ENCODE measurements around the gene ISL2. TPM values are rescaled to one million over a fixed set of nuclear protein-coding genes. Genes with fewer than 3 reads are reported as not detected.

ISL2 gene
- total and polyA plus RNA-seq, 2 of the 13 experiments (the other 11 are each of a cell fraction or from before 2014, with no cell fraction given), result 4.3 to 5.1 TPM

DNA sequence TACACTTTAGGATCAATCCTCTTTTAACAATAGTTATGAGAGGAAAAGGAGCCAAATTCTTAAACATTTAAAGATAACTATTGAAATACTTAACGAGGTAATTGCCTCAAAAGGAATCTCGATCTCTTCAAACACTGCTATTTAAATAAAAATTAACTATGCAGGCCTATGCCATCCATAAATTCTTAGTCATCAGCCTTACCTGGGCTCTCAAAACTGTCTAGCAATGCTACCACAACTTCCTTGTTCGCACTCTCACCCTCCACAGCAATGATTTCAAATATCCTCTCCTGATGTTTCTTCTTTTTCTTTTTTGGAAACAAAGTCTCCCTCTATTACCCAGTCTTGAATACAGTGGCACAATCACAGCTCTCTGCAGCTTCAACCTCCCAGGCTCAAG lies 37.6 kb upstream of the ISL2 start (continued):
- TF ChIP-seq, protein P1, sequence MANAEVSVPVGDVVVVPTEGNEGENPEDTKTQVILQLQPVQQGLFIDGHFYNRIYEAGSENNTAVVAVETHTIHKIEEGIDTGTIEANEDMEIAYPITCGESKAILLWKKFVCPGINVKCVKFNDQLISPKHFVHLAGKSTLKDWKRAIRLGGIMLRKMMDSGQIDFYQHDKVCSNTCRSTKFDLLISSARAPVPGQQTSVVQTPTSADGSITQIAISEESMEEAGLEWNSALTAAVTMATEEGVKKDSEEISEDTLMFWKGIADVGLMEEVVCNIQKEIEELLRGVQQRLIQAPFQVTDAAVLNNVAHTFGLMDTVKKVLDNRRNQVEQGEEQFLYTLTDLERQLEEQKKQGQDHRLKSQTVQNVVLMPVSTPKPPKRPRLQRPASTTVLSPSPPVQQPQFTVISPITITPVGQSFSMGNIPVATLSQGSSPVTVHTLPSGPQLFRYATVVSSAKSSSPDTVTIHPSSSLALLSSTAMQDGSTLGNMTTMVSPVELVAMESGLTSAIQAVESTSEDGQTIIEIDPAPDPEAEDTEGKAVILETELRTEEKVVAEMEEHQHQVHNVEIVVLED (CRISPR knock-in tag; IDR thresholded peaks at IDR 0.05; ENCODE audit: borderline replicate concordance), result no peak
- TF ChIP-seq SP140L (CRISPR knock-in tag; IDR thresholded peaks at IDR 0.05; ENCODE audit: borderline replicate concordance), result no peak
- TF ChIP-seq, protein P2, sequence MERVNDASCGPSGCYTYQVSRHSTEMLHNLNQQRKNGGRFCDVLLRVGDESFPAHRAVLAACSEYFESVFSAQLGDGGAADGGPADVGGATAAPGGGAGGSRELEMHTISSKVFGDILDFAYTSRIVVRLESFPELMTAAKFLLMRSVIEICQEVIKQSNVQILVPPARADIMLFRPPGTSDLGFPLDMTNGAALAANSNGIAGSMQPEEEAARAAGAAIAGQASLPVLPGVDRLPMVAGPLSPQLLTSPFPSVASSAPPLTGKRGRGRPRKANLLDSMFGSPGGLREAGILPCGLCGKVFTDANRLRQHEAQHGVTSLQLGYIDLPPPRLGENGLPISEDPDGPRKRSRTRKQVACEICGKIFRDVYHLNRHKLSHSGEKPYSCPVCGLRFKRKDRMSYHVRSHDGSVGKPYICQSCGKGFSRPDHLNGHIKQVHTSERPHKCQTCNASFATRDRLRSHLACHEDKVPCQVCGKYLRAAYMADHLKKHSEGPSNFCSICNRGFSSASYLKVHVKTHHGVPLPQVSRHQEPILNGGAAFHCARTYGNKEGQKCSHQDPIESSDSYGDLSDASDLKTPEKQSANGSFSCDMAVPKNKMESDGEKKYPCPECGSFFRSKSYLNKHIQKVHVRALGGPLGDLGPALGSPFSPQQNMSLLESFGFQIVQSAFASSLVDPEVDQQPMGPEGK (CRISPR knock-in tag; IDR thresholded peaks at IDR 0.05), result no peak

DNA sequence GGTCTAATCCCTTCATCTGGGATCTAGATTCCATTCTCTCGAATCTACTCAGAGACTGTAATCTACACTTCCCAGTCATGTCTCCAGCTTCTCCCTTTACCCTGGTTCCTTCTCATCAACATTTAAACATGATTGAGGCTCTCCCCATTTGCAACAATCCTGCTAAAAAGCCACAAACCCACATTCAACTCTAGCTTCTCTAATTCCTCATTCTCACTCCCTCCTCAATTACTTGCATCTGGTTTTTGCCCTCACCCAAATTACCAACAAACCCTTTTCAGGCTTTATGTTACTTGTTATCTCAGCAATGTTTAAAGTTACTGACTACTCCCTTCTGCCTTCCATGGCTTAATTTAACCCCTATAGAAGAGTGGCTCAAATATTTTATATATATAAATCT lies 36.8 kb upstream of the ISL2 start:
- Histone ChIP-seq H3K9ac (ENCODE audit: insufficient read depth, low read depth, low read length) (no peak overlapping the region), H3K4me1 (ENCODE audit: insufficient read depth, low read length) (peaks cover 25% of the 10 kb centered on the region), H2AFZ (ENCODE audit: low read length) (no peak overlapping the region), H3K9me3 (ENCODE audit: low read length) (no peaks in the 10 kb centered on the region), H3K4me2 (ENCODE audit: low read depth, low read length) (no peak overlapping the region), H4K20me1 (ENCODE audit: insufficient read depth, low read length) (peaks cover 75% of the 10 kb centered on the region), H3K79me2 (ENCODE audit: insufficient read depth, low read length) (peaks cover 95% of the 10 kb centered on the region), H3K4me3 (replicated peaks in 1 of 3; ENCODE audit: insufficient read depth in 1 of 3, low read depth in 2 of 3, low read length in 3 of 3) (no peak overlapping the region), H3K27me3 (ENCODE audit: control insufficient read depth in 1 of 2, insufficient read depth in 2 of 2, low read length in 2 of 2) (no peaks in the 10 kb centered on the region), H3K36me3 (replicated peaks in 1 of 2; ENCODE audit: control insufficient read depth in 1 of 2, insufficient read depth in 2 of 2, low read length in 2 of 2) (peaks cover 0 to 9% of the 10 kb centered on the region in 2 experiments; a peak in 3 of 5 replicates), H3K27ac (ENCODE audit: extremely low read length, insufficient read depth, low read length) (no peak overlapping the region)
- no TSS peak for BruUV-seq (replicated peaks)
- 97% methylated on average over 1 of the region's 1 CpG for WGBS (ENCODE audit: low lambda C conversion rate)
- ATAC-seq, result no peak
- in situ Hi-C loops (cut with HindIII; ENCODE audit: extremely low pct_ligation_motif_present, low pct_unique_long_range_greater_than_20kb) (no loop called here), intact Hi-C loops (cut with micrococcal nuclease; ENCODE audit: unreplicated experiment) (loop anchor here (5.0 kb wide), 1 partner anchor 38 kb away; the partner anchor contains the start of gene ISL2)
- DNase-seq (ENCODE audit: low spot score), result no peak
- CTCF ChIA-PET (ENCODE audit: low intra/inter-chr PET ratio, low total read pairs), result no interaction called here
- FAIRE-seq, result no peak
- POLR2A ChIA-PET, result interaction anchor here (0.9 kb wide), 1 partner anchor 12 kb away, joined by 4 read pairs; the partner anchor contains the start of gene ETFA
- no peak for TF ChIP-seq SP2 (CRISPR knock-in tag; IDR thresholded peaks at IDR 0.05)
- TF ChIP-seq, protein P3, sequence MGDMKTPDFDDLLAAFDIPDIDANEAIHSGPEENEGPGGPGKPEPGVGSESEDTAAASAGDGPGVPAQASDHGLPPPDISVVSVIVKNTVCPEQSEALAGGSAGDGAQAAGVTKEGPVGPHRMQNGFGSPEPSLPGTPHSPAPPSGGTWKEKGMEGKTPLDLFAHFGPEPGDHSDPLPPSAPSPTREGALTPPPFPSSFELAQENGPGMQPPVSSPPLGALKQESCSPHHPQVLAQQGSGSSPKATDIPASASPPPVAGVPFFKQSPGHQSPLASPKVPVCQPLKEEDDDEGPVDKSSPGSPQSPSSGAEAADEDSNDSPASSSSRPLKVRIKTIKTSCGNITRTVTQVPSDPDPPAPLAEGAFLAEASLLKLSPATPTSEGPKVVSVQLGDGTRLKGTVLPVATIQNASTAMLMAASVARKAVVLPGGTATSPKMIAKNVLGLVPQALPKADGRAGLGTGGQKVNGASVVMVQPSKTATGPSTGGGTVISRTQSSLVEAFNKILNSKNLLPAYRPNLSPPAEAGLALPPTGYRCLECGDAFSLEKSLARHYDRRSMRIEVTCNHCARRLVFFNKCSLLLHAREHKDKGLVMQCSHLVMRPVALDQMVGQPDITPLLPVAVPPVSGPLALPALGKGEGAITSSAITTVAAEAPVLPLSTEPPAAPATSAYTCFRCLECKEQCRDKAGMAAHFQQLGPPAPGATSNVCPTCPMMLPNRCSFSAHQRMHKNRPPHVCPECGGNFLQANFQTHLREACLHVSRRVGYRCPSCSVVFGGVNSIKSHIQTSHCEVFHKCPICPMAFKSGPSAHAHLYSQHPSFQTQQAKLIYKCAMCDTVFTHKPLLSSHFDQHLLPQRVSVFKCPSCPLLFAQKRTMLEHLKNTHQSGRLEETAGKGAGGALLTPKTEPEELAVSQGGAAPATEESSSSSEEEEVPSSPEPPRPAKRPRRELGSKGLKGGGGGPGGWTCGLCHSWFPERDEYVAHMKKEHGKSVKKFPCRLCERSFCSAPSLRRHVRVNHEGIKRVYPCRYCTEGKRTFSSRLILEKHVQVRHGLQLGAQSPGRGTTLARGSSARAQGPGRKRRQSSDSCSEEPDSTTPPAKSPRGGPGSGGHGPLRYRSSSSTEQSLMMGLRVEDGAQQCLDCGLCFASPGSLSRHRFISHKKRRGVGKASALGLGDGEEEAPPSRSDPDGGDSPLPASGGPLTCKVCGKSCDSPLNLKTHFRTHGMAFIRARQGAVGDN (CRISPR knock-in tag; IDR thresholded peaks at IDR 0.05), result no peak
- no peak for TF ChIP-seq DMAP1 (CRISPR knock-in tag; IDR thresholded peaks at IDR 0.05)
- TF ChIP-seq, protein P4, sequence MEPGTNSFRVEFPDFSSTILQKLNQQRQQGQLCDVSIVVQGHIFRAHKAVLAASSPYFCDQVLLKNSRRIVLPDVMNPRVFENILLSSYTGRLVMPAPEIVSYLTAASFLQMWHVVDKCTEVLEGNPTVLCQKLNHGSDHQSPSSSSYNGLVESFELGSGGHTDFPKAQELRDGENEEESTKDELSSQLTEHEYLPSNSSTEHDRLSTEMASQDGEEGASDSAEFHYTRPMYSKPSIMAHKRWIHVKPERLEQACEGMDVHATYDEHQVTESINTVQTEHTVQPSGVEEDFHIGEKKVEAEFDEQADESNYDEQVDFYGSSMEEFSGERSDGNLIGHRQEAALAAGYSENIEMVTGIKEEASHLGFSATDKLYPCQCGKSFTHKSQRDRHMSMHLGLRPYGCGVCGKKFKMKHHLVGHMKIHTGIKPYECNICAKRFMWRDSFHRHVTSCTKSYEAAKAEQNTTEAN (CRISPR knock-in tag; conservative IDR thresholded peaks at IDR 0.05), result no peak
- TF ChIP-seq ZSCAN9 (CRISPR knock-in tag; IDR thresholded peaks at IDR 0.05; ENCODE audit: borderline replicate concordance), result no peak
- no peak for TF ChIP-seq ZNF550 (CRISPR knock-in tag; IDR thresholded peaks at IDR 0.05; ENCODE audit: borderline replicate concordance)
- TF ChIP-seq, protein P5, sequence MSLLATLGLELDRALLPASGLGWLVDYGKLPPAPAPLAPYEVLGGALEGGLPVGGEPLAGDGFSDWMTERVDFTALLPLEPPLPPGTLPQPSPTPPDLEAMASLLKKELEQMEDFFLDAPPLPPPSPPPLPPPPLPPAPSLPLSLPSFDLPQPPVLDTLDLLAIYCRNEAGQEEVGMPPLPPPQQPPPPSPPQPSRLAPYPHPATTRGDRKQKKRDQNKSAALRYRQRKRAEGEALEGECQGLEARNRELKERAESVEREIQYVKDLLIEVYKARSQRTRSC (CRISPR knock-in tag; IDR thresholded peaks at IDR 0.05; ENCODE audit: low read depth), result no peak
- no peak for TF ChIP-seq ZBTB42 (CRISPR knock-in tag; IDR thresholded peaks at IDR 0.05)
- no peak for TF ChIP-seq MTF1 (CRISPR knock-in tag; IDR thresholded peaks at IDR 0.05)
- TF ChIP-seq NFRKB (IDR thresholded peaks at IDR 0.05), result no peak
